HT1080 (cell line): Measurements from ENCODE around the gene COL21A1. TPM values are rescaled to one million over a fixed set of nuclear protein-coding genes. Genes with fewer than 3 reads are reported as not detected.

Experiments used
- DNase-seq: peaks from one replicate; pipeline ENCODE4 v3.0.0-alpha.2; 2015; ENCODE audit warnings: low read depth
- total RNA-seq: library from RNA; depleted of rRNA; stranded (reverse); fragments of >200 nt; shearing (Covaris generic); gene quantifications from 2 replicates; pipeline ENCODE4 v1.2.3, GENCODE V29; 2014

The COL21A1 gene
- total RNA-seq, 1 experiment from 2014 or later = 0.08 TPM

DNA sequence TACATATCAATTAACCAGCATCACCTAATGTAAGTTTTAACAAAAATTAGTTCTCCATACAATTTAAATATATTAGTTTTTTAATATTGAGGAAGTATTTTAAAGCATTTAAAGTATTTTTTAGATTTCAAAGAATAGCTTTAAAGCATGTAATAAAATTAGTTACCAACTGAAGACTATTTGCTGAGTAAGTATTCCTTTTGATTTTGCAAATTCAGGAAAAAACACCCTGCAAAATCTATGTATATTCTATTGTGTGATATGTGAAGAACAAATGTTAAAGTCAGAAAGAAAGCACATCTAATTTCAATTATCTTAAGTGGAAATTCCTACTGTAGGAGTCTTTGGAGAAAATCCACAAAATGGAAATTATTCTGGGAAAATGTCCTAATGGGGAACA lies 107.3 kb downstream of the COL21A1 start:
- DNase-seq = no peak

GRCh38 chr6:56115715-56116114 lies 131.7 kb downstream of the COL21A1 start:
- no peak for DNase-seq

DNA sequence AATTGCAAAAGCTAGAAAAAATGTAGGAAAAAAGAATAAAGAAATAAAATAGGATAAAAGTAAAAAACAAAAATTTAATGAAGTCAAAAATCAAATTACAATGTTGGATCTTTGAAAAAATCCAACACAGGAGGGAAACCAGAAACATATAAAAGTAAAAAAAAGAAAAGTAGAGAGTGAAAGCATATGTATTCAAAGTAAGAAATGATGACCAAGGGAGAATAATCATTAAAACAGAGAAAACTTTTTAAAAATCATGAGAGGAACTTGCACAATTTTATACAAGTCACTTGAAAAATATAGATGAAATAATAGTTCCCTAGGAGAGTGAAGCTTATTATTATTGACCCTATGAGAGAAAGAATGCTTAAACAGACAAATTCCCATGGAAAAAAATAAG lies 138.2 kb downstream of the COL21A1 start:
- no peak for DNase-seq

- no peak for DNase-seq
Observed at GRCh38 chr6:56106231-56106630, 141.1 kb downstream of the COL21A1 start.

DNA sequence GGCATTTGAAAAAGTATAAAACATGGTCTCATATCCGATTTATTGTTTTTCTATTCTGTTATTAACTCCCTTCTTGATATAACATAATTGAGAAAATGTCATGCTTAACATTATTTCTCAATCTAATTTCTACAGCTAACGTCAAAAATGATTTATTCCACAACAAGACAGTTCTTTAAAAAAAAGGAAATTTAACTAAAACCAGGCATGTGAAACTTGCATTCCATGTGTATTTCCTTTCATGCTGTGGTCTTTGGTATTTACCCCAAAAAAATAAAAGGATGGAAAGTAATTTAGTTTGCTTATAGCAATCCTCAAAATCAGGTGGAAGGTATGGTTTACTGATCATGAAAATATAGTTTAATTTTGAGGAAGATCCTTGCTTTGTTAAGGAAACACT lies 142.8 kb downstream of the COL21A1 start:
- DNase-seq = no peak

DNA sequence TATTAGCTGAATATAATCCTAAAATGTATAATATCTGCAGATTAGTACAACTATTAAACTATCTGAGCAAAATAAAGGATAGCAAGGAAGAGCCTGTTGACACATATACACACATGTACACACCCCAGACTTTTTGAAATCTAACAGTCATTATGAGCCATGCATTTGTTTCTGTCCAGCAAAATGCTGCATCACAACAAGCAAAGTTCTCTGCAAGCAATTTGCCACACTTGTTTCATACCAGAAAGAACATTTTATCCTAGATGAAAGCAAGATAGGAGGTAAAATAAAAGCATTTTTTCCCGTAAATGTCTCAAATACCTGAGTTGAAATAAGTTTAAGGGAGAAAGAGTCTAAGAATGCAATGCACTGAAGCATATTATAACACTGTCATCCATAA lies 145.2 kb downstream of the COL21A1 start:
- no peak for DNase-seq

- DNase-seq = peak; percentile 97
Observed at GRCh38 chr6:56101141-56101553, 146.2 kb downstream of the COL21A1 start.

DNA sequence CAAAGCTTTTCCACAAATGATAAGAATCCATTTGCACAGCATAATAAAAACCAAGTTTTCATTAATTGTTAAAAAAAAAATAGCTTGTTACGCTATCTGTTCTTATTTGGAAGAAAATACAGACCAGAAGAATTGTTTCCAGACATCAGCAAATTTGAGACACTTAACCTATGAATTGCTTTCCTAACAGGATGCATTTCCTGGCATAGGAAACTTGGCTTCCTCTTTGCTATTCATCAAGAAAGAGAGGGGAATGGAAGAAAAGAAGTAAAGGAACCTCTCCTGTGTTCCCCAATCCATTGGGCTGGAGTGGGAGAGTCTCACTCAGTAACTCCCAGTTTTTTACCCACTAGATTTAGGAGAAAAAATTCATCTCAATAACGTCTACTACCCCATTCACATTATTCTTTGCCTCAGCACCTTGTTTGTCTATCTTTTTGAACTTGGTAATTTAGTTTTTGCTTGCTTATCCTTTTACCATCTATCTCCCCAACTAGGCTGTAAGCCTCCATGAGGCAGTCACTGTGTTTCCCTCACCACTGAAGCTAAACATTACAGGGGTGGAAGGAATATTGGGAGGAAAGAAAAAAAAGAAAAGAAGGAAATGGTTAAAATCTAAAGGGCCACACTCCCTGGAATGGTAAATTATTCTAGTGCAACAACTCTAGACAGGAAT lies 150.3 kb downstream of the COL21A1 start:
- peak; percentile 11 for DNase-seq

- no peak for DNase-seq
Observed at GRCh38 chr6:56096541-56096940, 150.8 kb downstream of the COL21A1 start.

- no peak for DNase-seq
Observed at GRCh38 chr6:56093776-56094175, 153.6 kb downstream of the COL21A1 start.

GRCh38 chr6:56091159-56091869 lies 156.1 kb downstream of the COL21A1 start:
- DNase-seq = peak; percentile 85

- no peak for DNase-seq
Observed at GRCh38 chr6:56088641-56089040, 158.7 kb downstream of the COL21A1 start.

GRCh38 chr6:56087421-56087820 lies 160.0 kb downstream of the COL21A1 start:
- no peak for DNase-seq

- DNase-seq = no peak
Observed at GRCh38 chr6:56079751-56080540, 167.4 kb downstream of the COL21A1 start.

GRCh38 chr6:56076033-56076432 lies 171.3 kb downstream of the COL21A1 start:
- peak; percentile 46 for DNase-seq

GRCh38 chr6:56073761-56074160 lies 173.6 kb downstream of the COL21A1 start:
- DNase-seq = no peak

DNA sequence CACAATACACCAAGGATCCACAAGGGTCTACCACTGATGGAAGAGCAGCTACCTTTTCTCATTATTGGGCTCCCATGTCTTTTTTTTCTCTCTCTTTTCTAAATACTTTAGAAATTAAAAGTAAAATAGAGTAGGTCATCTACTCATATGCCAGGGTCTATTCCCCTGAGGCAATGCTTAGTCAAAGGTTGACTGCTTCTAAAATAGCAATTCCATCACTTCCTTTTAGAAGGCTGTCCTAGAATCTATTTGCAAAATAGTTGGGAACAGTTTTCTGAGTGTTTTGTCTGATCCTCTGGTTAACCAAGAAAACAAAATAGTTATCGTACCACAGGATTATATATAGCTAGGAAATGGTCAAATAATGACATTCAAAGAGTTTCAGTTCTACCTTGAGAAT lies 174.1 kb downstream of the COL21A1 start:
- no peak for DNase-seq

DNA sequence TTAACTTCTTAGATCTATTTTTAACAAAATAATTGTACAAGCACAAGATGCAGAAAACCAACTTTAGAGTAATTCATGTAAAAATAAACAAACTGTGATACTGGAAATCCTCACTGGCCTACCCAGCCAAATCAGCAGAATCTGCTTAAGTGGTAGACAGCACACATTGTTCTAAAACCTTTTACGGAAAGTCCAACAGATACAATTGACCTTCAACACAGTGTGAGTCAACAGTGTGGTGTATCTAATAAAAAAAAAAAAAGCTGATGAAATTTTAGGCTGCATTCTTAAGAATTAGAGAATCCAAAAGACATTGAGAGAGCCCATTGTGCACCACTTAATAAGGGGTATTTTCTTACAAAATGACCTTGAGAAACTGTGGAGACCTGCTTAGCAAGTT lies 174.5 kb downstream of the COL21A1 start:
- DNase-seq = no peak

DNA sequence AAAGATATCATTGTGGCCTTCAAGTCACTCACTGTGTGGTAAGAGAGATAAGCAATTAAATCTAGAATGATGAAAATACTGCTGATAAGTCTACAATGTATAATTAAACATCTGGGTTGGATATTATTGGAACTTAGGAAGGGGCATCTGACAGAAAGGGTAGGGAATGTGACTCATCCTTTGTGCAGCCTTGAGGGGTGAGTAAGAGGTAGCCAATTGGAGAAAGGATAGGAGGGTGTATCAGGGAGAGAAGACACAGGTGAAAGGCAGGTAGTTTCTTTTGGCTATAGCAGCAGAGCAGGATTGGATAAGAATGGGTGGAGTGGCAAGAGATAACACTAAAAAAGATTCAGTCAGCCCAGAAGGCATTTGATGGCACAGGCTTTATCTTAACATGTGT lies 182.0 kb downstream of the COL21A1 start:
- DNase-seq = peak; percentile 15

GRCh38 chr6:56062836-56063235 lies 184.5 kb downstream of the COL21A1 start:
- no peak for DNase-seq

DNA sequence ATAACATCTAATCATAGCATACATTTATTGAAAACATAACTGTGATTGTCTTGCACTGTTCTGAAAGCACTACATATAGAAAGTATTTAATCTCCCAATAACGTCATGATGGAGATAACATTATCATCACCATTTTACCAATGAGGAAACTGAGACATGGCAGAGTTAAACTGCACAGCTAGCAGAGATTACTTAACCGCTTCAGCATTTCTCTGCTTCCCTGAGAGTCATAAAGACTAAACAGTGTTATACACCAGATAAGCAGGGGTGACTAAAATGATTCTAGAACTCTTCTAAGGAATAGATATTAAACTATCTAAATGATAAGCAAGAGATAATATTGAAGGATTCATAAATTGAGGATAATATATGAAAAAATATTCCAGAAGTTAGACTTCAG lies 188.7 kb downstream of the COL21A1 start:
- DNase-seq = no peak

DNA sequence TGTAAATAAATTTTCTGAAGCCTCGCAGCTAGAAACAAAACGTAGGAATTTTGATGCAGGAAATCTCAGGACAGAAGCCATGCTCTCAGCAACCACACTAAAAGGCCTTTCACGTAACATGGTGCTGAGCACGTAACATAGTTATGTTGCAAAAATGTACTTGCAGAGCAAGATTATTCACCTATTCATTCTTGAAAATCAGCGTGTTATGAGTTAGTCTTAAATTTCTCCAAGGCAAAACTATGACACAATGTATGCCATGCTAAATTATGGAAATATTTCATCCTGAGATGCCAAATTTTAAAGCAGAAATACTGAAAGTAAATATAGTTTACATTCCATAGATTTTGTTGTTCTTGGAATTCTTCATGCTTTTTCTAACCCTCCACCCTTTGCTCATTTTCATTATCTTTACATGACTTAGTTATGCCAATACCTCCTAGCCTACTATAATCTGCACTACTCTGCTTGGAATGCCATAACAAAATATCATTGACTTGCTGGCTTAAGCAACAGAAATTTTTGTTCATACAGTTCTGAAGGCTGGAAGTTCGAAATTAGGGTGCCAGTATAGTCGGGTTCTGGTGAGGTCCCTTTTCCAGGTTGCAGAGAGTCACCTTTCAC lies 192.2 kb downstream of the COL21A1 start:
- no peak for DNase-seq
